Measurements from ENCODE around the gene STK32C.

Gene STK32C

DNA sequence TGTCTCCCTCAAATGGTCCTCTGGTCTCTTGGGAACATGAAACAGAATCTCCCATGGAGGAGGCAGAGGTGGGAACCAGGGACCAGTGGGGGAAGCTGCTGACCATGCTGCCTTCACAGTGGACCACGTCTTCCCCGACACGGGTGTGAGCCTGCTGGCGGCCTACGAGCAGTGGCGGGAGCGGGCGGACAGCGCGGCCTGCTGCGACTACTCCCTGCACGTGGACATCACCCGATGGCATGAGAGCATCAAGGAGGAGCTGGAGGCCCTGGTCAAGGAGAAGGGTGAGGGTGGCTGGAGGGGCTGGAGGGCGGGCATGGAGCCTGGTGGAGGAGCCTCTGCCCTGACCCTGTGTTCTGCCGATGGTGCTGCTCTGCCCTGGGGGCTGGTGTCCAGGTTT lies 113.0 kb downstream of the STK32C start:
- DNase-seq: no peak

DNA sequence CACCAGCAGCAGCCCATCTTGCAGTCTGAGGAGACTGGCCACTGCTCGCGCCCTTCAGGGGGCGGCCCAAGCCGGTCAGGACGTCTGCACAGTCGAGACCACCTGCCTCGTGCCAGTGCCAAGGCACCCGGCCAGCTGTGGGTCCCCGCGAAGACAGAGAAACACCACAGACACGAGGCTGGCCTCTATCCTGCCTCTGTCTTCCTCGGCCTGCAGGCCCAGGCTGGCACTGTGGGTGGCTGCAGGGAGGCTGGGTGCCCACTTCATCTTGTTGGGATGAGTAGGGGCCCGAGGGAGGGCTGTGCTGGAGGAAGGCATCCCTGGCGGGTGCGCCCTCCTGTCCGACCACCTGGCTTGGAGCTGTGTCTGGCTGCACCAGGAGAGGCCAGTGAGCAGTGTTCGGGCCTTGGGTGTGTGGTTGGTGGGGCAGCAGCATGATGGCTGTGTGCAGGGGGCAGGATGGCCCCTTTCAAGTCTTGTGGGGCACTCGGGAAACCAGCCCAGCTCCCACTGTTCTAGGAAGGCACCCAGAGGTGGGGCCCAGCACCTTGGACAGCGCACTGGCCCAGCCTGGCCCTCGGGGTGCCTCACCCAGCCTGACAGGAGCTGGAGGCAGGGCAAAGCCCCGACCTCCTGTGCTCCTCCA lies 113.7 kb downstream of the STK32C start:
- peak; percentile 24 for DNase-seq

DNA sequence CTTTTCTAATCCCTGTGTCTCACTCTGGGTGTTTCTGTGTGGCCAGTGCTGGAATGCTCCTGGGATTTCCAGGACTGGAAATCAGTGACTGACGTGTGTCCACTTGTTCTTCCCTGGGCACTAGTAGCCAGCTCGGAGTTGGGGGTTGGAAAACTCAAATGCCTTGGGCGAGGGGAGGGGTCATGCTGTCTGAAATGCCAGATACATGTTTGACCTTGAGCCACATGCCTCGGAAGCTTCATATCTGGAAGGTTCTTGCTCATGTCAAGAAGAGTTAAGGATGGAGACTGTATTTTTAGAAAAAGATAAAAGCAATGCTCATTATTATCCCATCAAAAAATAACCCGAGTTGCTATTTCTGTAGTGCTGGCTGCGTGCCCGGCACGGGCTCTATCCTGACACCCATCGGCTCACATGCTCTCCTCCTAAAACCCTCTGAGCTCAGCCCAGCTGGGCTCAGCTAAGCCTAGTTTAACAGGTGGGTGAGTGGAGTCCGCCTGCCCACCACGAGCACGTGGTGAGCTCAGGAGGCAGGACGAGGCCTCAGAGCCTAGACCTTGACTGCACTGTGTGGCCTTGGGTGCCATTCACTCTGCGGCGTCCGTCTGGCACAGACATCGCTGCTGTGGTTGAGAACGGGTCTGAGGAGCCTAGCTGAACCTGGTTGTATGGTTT lies 114.6 kb downstream of the STK32C start:
- DNase-seq: no peak

DNA sequence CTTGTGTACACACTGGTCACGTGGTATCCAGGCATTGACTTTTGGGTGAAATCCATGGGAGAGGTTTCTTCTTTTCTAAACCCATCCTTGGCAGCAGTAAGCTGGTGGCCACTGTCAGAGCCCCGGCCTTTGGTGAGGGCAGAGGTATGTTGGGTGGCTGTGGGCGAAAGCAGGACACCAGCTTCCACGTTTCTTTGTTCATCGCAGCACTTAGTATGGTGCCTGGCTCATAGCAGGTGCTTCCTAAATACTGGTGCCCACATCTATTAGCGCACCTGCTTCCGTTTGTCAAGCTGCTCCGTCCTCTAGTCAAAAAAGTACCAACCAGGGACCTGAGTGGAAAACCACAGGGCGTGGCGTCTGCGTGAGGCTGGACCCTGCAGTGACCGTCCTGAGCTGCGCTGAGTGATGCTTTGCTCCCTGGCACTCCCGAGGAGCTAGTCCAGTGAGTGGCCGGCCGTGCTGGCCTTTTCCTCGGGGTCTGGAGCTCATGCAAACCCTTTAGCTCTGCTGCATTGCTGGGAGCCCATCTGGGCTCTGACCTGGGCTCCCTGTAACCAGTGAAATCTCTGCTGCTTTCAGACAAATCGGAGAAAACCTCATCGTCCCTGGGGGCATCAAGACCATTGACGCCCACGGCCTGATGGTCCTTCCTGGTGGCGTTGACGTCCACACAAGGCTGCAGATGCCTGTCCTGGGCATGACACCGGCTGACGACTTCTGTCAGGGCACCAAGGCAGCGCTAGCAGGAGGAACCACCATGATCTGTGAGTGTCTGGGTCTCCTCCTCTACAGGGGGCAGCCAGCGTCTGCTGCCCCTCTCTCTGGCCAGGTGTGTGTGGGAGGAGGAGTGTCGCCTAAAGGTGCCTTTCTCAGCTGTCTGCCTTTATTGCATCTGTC lies 115.4 kb downstream of the STK32C start:
- no peak for DNase-seq

DNA sequence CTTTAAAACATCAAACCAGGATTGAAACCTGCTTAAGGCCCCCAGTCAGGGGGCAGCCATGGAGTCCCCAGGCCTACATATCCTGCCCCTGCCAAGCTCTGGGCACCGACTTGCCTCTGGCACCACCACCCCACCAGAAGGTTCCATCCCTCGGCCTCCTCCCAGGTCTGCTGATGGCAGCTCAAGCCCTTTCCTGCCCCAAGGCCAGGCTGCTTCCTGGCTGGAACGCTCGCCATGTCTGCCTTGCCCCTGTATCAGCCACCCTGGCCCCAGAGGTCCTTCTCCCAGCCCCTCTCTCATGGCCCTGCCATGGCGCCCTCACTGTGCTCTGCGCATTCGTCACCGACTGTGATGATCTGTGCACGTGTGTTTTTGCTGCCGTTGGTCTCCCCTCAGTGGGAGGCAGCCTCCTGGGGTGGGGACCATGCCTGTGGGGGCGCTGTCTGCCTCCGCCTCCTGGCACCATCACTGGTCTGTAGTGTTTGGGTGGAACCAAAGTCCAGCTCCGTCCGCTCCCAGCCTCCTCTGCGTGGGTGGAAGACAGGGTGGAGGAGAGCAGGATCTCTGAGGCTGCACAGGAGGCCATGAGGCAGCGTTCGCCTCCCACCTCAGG lies 117.8 kb downstream of the STK32C start:
- DNase-seq: no peak

DNA sequence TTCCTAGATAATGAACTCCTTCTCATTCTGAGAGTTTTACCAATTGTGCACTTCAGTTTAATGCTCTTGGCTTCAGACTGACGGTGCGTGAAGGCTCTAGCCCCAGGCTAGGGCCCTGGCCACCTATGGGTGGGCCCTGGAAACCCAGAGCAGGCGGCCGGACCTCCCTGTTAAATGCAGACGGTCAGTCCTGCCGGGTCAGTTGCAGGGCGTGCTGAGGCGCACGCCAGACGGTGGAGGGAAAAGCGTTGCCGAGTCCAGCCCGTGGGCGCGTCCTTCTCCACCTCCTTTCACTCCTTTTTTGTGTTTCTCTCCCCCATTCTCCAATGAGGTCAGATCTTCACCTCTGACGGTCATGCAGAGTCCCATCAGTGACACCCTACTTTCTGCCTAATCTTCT lies 118.7 kb downstream of the STK32C start:
- no peak for DNase-seq

DNA sequence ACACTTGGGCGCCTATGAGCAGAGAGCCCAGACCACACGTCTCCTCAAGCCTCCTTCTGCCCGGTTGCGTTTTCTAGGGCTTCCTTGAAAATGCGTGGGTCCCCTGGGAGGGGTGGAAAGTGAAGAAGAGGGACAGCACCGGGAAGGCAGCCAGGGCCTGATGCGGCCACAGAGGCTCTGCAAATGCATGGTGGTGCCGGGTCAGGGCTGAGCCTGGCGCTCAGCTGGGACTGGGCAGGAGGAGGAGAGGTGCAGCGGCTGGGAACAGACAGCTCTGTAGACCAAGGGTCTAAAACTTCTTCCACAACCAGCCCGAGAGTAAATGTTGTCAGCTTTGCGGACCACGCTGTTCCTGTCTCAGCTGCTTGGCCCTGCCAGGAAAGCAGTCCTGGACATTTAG lies 119.4 kb downstream of the STK32C start:
- DNase-seq: no peak

DNA sequence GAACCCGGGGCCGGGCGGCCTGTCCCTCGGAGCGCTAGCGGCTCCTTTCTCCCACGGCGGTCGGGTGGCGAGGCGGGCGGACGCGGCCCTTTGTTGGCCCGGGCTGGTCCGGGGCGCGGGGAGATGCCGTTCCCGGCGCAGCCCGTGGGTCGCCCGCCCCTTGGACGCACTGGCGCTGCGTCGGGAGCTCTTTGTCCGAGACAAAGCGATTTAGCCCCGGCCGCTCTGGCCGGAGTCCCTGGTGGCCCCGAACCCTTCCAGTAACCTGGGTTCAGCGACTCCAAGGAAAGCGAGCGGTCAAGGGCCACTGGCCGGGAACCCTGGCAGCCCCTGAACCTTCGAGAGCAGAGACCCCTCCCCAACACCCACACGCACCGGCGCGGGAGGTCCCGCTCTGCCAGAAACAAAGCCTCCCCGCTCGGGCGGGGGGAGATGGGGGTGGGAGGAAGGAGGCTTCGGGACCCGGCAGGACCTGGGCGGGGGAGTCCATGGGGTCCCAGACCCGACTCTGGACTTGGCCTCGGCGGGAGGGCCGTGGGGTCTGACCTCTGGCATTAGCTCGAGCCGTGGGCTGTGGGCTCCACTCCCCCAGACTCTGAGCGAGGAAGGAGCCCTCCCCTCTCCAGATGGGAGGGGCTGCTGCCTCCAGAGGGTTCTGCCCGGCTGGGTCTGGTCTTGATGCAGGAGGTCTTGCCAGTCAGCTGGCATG lies 120.2 kb downstream of the STK32C start:
- DNase-seq: no peak

- DNase-seq: peak; percentile 29
These were observed 121.0 kb downstream of the STK32C start, which contains the start of gene DPYSL4 for GRCh38 chr10:132186488-132187429. TSS of gene DPYSL4 (plus strand) at chr10:132186948. CDS start at chr10:132187064, 116 bp downstream.

DNA sequence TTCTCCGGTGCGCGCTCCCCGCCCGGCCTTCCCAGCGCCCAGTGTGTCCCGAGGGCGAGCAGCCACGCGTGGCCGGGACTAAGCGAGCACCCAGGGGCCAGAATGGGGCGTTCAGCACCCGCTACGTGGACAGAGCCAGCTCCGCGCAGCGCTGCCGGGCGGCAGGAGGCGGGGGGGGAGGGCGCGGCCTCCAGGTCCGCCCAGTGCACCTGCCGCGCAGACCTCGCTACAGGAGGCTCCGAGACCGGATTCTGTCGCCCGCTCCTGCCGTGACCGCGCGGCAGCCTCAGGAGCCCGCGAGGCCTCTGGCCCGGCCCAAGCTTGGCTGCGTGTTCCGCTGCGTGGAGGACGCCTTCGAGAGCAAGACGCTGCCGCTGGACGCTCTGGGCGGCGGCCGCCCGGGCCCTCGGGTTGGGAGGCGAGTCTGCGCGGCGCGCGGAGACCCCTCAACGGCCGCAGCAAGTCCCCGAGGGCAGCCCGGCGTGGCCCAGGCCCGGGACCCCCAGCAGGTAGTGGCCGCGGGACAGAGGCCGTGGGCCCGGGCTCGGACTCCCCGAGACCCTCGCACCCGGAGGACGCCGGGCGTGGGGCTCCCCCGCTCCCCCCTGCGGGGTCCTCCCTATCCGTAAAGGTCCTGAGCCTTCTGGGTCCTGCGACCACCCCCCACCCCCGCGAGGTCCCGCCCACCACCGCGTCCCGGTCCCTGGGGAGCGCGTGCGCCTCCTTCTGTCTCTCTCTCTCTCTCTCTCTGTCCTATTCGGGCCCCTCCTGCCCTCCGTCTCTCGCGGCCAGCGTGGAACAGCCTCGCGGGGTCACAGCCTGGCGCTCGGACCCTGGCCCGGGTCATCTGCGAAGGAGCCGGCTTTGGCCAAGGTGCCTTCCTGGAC lies 121.9 kb downstream of the STK32C start:
- DNase-seq: peak; percentile 57

- DNase-seq: no peak
These were observed 122.7 kb downstream of the STK32C start for GRCh38 chr10:132184816-132185593.

GRCh38 chr10:132183046-132183445 lies 124.7 kb downstream of the STK32C start:
- DNase-seq: no peak

- no peak for DNase-seq
These were observed 125.2 kb downstream of the STK32C start for GRCh38 chr10:132182591-132182990.

- DNase-seq: no peak
These were observed 125.9 kb downstream of the STK32C start for GRCh38 chr10:132181691-132182425.

DNA sequence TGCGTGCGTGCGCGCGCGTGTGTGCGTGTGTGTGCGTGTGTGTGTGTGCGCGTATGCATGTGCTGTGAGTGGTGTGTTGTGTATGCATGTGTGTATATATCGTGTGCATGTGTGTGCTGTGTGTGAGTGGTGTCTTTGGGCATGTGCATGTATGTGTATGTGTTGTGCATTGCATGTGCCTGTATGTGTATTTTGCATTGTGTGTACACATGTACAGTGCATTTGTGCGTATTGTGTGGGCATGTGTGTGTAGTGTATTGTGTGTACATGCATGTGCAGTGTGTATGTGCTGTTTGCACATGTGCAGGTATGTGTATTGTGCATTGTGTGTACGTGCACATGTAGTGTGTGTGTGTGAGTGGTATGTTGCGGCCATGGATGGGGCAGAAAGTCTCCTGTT lies 127.0 kb downstream of the STK32C start:
- DNase-seq: no peak

- no peak for DNase-seq
These were observed 128.0 kb downstream of the STK32C start for GRCh38 chr10:132179551-132180392.

GRCh38 chr10:132178672-132179545 lies 128.8 kb downstream of the STK32C start:
- DNase-seq: no peak

Data from activated CD4-positive, alpha-beta T cell treated with anti-CD3 and anti-CD28 coated beads, Interleukin-2, amount 50 U/mL, for 1 hour (primary cell).